H9 (cell line): Measurements from ENCODE around the gene FBXL13. TPM values are rescaled to one million over a fixed set of nuclear protein-coding genes. Genes with fewer than 3 reads are reported as not detected.
"Not testable (repeated sequence)": the region's sequence is repeated elsewhere in the genome, so short reads cannot be mapped to it uniquely, and the experiment has no call there.

Experiments
- DNase-seq: peaks from one replicate; pipeline ENCODE4 v3.0.0-alpha.2; 2017
- H2AFZ ChIP-seq: one replicate; pipeline ENCODE4 v1.6.1; 2013; ENCODE audit warnings: mild to moderate bottlenecking, low read length, control low read depth, moderate library complexity
- H2AK5ac ChIP-seq: 2 replicates; pipeline ENCODE4 v1.6.1; 2013; ENCODE audit warnings: low read length, control low read depth, mixed read lengths; ENCODE audit not compliant: insufficient read length
- H2BK120ac ChIP-seq: one replicate; pipeline ENCODE4 v1.6.1; 2013; ENCODE audit warnings: low read depth, mild to moderate bottlenecking, low read length, control low read depth, inconsistent platforms; ENCODE audit not compliant: poor library complexity, severe bottlenecking
- H2BK12ac ChIP-seq: 2 replicates; pipeline ENCODE4 v1.6.1; 2013; ENCODE audit warnings: low read length, control low read depth, mixed read lengths, low read depth; ENCODE audit not compliant: insufficient read length
- H2BK15ac ChIP-seq: 2 replicates; pipeline ENCODE4 v1.6.1; 2013; ENCODE audit warnings: low read depth, low read length, control low read depth
- H2BK20ac ChIP-seq: one replicate; pipeline ENCODE4 v1.6.1; 2013; ENCODE audit warnings: low read depth, mild to moderate bottlenecking, low read length, control low read depth, inconsistent platforms; ENCODE audit not compliant: poor library complexity, severe bottlenecking
- H2BK5ac ChIP-seq: 2 replicates; pipeline ENCODE4 v1.6.1; 2013; ENCODE audit warnings: low read length, control low read depth, mixed read lengths; ENCODE audit not compliant: insufficient read length
- H3K14ac ChIP-seq: 2 replicates; pipeline ENCODE4 v1.6.1; 2013; ENCODE audit warnings: low read length, control low read depth; ENCODE audit not compliant: insufficient read depth
- H3K18ac ChIP-seq: 2 replicates; pipeline ENCODE4 v1.6.1; 2013; ENCODE audit warnings: low read depth, mild to moderate bottlenecking, mixed read lengths, low read length, control low read depth; ENCODE audit not compliant: insufficient read length
- H3K23ac ChIP-seq: 2 replicates; pipeline ENCODE4 v1.6.1; 2013; ENCODE audit warnings: low read length, control low read depth, mixed read lengths, low read depth; ENCODE audit not compliant: insufficient read length
- H3K23me2 ChIP-seq: 2 replicates; pipeline ENCODE4 v1.6.1; 2013; ENCODE audit warnings: low read depth, mild to moderate bottlenecking, mixed read lengths, low read length, control low read depth; ENCODE audit not compliant: insufficient read length, poor library complexity, severe bottlenecking
- H3K27ac ChIP-seq: 2 replicates; pipeline ENCODE4 v1.5.1; 2013; ENCODE audit warnings: low read length, control low read depth, mixed read lengths, low read depth; ENCODE audit not compliant: insufficient read length
- H3K27me3 ChIP-seq: 2 replicates; pipeline ENCODE4 v1.6.1; 2013; ENCODE audit warnings: low read length, control low read depth, inconsistent platforms; ENCODE audit not compliant: insufficient read depth
- H3K4ac ChIP-seq: 2 replicates; pipeline ENCODE4 v1.6.1; 2013; ENCODE audit warnings: low read depth, mild to moderate bottlenecking, control low read depth, inconsistent platforms, low read length, moderate library complexity
- H3K4me1 ChIP-seq: 2 replicates; pipeline ENCODE4 v1.6.1; 2013; ENCODE audit warnings: low read length, control low read depth, inconsistent platforms; ENCODE audit not compliant: insufficient read depth
- H3K4me2 ChIP-seq: 2 replicates; pipeline ENCODE4 v1.6.1; 2013; ENCODE audit warnings: low read length, control low read depth, mixed read lengths; ENCODE audit not compliant: insufficient read length, insufficient read depth
- H3K56ac ChIP-seq: 2 replicates; pipeline ENCODE4 v1.6.1; 2013; ENCODE audit warnings: low read depth, mild to moderate bottlenecking, mixed read lengths, low read length, control low read depth; ENCODE audit not compliant: insufficient read length
- H3K79me1 ChIP-seq: 2 replicates; pipeline ENCODE4 v1.6.1; 2013; ENCODE audit warnings: low read depth, mild to moderate bottlenecking, moderate library complexity, low read length, control low read depth, inconsistent platforms; ENCODE audit not compliant: insufficient read depth, poor library complexity, severe bottlenecking
- H3K79me2 ChIP-seq: 2 replicates; pipeline ENCODE4 v1.6.1; 2013; ENCODE audit warnings: low read length, control low read depth, inconsistent platforms; ENCODE audit not compliant: insufficient read depth
- H3K9ac ChIP-seq: 2 replicates; pipeline ENCODE4 v1.6.1; 2013; ENCODE audit warnings: low read length, control low read depth, mixed read lengths; ENCODE audit not compliant: insufficient read length; ENCODE audit errors: extremely low read depth
- H3K9me3 ChIP-seq: one replicate; pipeline ENCODE4 v1.6.1; 2013; ENCODE audit warnings: low read depth, low read length, inconsistent platforms; ENCODE audit not compliant: control insufficient read depth
- H3T11ph ChIP-seq: one replicate; pipeline ENCODE4 v1.6.1; 2013; ENCODE audit warnings: mild to moderate bottlenecking, low read length, control low read depth, inconsistent platforms
- H4K20me1 ChIP-seq: one replicate; pipeline ENCODE4 v1.6.1; 2013; ENCODE audit not compliant: control insufficient read depth, insufficient read length, insufficient read depth
- H4K5ac ChIP-seq: 2 replicates; pipeline ENCODE4 v1.6.1; 2013; ENCODE audit warnings: low read depth, mild to moderate bottlenecking, mixed read lengths, low read length, control low read depth; ENCODE audit not compliant: insufficient read length
- H4K8ac ChIP-seq: replicated peaks from 2 replicates; pipeline ENCODE4 v1.6.1; 2013; ENCODE audit warnings: low read length, control low read depth, mixed read lengths, low read depth; ENCODE audit not compliant: insufficient read length
- H4K91ac ChIP-seq: 2 replicates; pipeline ENCODE4 v1.6.1; 2013; ENCODE audit warnings: low read depth, mild to moderate bottlenecking, moderate library complexity, mixed read lengths, low read length, control low read depth; ENCODE audit not compliant: insufficient read length
- H3K27ac Mint-ChIP-seq, 3 experiments: 2 replicates in 2 of 3; 3 replicates in 1 of 3; pipeline ENCODE4 v1.8.0; 2020 to 2021; ENCODE audit warnings: mixed read lengths in 3 of 3, mild to moderate bottlenecking in 1 of 3, moderate library complexity in 1 of 3
- H3K27me3 Mint-ChIP-seq: 2 replicates; pipeline ENCODE4 v1.8.0; 2021; ENCODE audit warnings: low read depth, mild to moderate bottlenecking, moderate library complexity, mixed read lengths
- H3K36me3 Mint-ChIP-seq, 3 experiments: 2 replicates in 2 of 3; 3 replicates in 1 of 3; pipeline ENCODE4 v1.8.0; 2020 to 2021; ENCODE audit warnings: low read depth in 3 of 3, mixed read lengths in 3 of 3; ENCODE audit not compliant: insufficient read depth in 1 of 3
- H3K4me1 Mint-ChIP-seq, 2 experiments: 2 replicates each; pipeline ENCODE4 v1.8.0; 2020; ENCODE audit warnings: mixed read lengths in 2 of 2
- H3K4me3 Mint-ChIP-seq, 2 experiments: 2 replicates in 1 of 2; 3 replicates in 1 of 2; pipeline ENCODE4 v1.8.0; 2020 to 2021; ENCODE audit warnings: mild to moderate bottlenecking in 2 of 2, mixed read lengths in 2 of 2, moderate library complexity in 1 of 2
- H3K9me3 Mint-ChIP-seq, 2 experiments: 2 replicates in 1 of 2; 3 replicates in 1 of 2; pipeline ENCODE4 v1.8.0; 2020; ENCODE audit warnings: mild to moderate bottlenecking in 2 of 2, mixed read lengths in 2 of 2, moderate library complexity in 1 of 2
- CTCF ChIP-seq: fragments of 200-600 bp; sonication (generic); conservative IDR thresholded peaks from 3 replicates; pipeline ENCODE4 v1.8.0; 2021; ENCODE audit warnings: antibody characterized with exemption, mild to moderate bottlenecking
- WGBS: extraction: QIAGEN DNeasy Blood & Tissue Kit; methylation state at CpG from one replicate; pipeline ENCODE4 v1.1.7; 2013; ENCODE audit warnings: missing lambda C conversion rate, low lambda C conversion rate, mixed read lengths; ENCODE audit not compliant: insufficient read length; ENCODE audit errors: extremely low coverage; 5-methylcytosine and 5-hydroxymethylcytosine counted together
- total RNA-seq: library from RNA; stranded (reverse); gene quantifications from 2 replicates; pipeline ENCODE4 v1.2.1, GENCODE V29; 2021

Gene FBXL13
- total RNA-seq, 1 experiment from 2014 or later, result 4.4 TPM

DNA sequence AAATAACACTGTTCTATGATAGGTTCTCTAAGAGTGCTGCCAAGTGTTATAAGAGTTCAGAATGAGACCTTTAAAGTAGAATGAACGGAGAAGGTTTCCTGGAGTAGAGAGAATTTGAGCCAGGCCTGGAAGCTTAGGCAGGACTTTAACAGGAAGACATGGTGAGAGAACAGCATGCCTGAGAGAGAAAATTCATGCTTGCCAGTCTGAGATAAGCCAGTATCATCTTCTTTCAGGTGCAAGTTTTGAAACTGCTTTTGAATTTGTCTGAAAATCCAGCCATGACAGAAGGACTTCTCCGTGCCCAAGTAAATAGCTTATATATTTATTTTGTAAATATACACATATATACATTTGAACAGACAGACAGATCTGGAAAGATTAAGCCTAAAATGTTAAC is 22.4 kb upstream of the FBXL13 start:
- Histone ChIP-seq H3T11ph (no peak overlapping the region), H2BK15ac (no peak overlapping the region), H3K9ac (no peak overlapping the region), H2BK5ac (no peak overlapping the region), H3K23me2 (no peaks in the 10 kb centered on the region), H3K9me3 (no peaks in the 10 kb centered on the region), H3K4me2 (no peak overlapping the region), H2AFZ (no peak overlapping the region), H2BK20ac (no peak overlapping the region), H3K56ac (no peak overlapping the region), H3K79me2 (no peaks in the 10 kb centered on the region), H4K5ac (no peak overlapping the region), H3K4ac (no peak overlapping the region), H3K79me1 (no peaks in the 10 kb centered on the region), H3K18ac (no peak overlapping the region), H4K91ac (no peak overlapping the region), H3K27ac (no peak overlapping the region), H3K14ac (no peak overlapping the region), H4K8ac (no peak overlapping the region), H3K4me1 (no peaks in the 10 kb centered on the region), H2BK12ac (no peak overlapping the region), H4K20me1 (no peaks in the 10 kb centered on the region), H3K23ac (no peak overlapping the region), H2BK120ac (no peak overlapping the region), H2AK5ac (no peak overlapping the region), H3K27me3 (no peaks in the 10 kb centered on the region)
- no CpG with 5 or more reads among the region's 2 CpGs for WGBS
- Mint-ChIP-seq H3K9me3 (no peaks in the 10 kb centered on the region), H3K4me1 (no peaks in the 10 kb centered on the region), H3K27ac (no peak overlapping the region), H3K36me3 (peaks cover 8 to 38% (median 31%) of the 10 kb centered on the region in 3 experiments; a peak in 6 of 7 replicates), H3K27me3 (no peaks in the 10 kb centered on the region), H3K4me3 (no peak overlapping the region)
- no peak for DNase-seq
- TF ChIP-seq CTCF, result no peak

DNA sequence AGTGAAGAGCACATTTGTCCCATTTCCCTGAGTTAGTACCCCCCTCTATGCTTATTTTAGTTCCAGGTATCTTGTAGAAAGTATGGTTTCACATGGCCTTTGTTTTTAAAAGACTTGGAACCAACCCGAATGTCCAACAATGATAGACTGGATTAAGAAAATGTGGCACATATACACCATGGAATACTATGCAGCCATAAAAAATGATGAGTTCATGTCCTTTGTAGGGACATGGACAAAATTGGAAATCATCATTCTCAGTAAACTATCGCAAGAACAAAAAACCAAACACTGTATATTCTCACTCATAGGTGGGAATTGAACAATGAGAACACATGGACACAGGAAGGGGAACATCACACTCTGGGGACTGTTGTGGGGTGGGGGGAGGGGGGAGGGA is 21.0 kb upstream of the FBXL13 start:
- H3K27ac ChIP-seq, H3K79me1 ChIP-seq, H3K18ac ChIP-seq, H3K14ac ChIP-seq, H3K4me2 ChIP-seq, H3K27me3 Mint-ChIP-seq, H4K20me1 ChIP-seq, H2BK20ac ChIP-seq, H2AK5ac ChIP-seq, H2BK5ac ChIP-seq, H3K79me2 ChIP-seq, H3K23ac ChIP-seq, H3K4me1 Mint-ChIP-seq, H3K4me1 ChIP-seq, H3K9ac ChIP-seq, H3K23me2 ChIP-seq, H3K4ac ChIP-seq, H3K27me3 ChIP-seq, H3K9me3 ChIP-seq, H3K27ac Mint-ChIP-seq, H2BK12ac ChIP-seq, H4K91ac ChIP-seq, H3K9me3 Mint-ChIP-seq, H3K4me3 Mint-ChIP-seq, H3T11ph ChIP-seq, H2BK120ac ChIP-seq, H2AFZ ChIP-seq, H4K5ac ChIP-seq, H2BK15ac ChIP-seq, DNase-seq, H3K56ac ChIP-seq, H4K8ac ChIP-seq: not testable (repeated sequence)
- WGBS, result no CpG with 5 or more reads among the region's 2 CpGs
- H3K36me3 Mint-ChIP-seq, result peaks cover 8 to 45% (median 33%) of the 10 kb centered on the region in 3 experiments; a peak in 6 of 7 replicates
